IMR-90 (cell line): ENCODE results near the gene PNPLA2. TPM values are rescaled to one million over a fixed set of nuclear protein-coding genes. Genes with fewer than 3 reads are reported as not detected.

Experiments
- ATAC-seq: fragments of 200-7000 bp; cut with Tn5 transposase; 2 replicates; pipeline ENCODE4 v1.9.1; 2020; ENCODE audit warnings: low read depth, mild to moderate bottlenecking, moderate library complexity
- BruUV-seq: library from RNA; stranded (reverse); fragments of 400-500 nt; replicated peaks from 2 replicates; lab custom pipeline; 2021; lab: Mats Ljungman, UMichigan
- CTCF ChIA-PET: fragments of 300-600 bp; formaldehyde crosslinking; extraction: SDS; loops from one replicate; lab custom pipeline; 2021; ENCODE audit warnings: antibody characterized with exemption; lab: Yijun Ruan, JAX
- POLR2A ChIA-PET: fragments of 300-600 bp; sonication (Branson Sonifier 250); formaldehyde crosslinking; loops from one replicate; lab custom pipeline; 2022; ENCODE audit warnings: antibody characterized with exemption; ENCODE audit not compliant: unreplicated experiment; lab: Charles Lee
- DNase-seq: peaks from one replicate; pipeline ENCODE4 v3.0.0; 2013
- H2AFZ ChIP-seq: replicated peaks from 2 replicates; pipeline ENCODE3; 2013; ENCODE audit warnings: low read length, mild to moderate bottlenecking; ENCODE audit not compliant: poor library complexity
- H2AK5ac ChIP-seq: 2 replicates; pipeline ENCODE4 v1.6.1; 2013; ENCODE audit warnings: low read depth, low read length, inconsistent platforms
- H2AK9ac ChIP-seq: replicated peaks from 2 replicates; pipeline ENCODE3; 2013; ENCODE audit warnings: mild to moderate bottlenecking, low read depth, low read length, moderate library complexity; ENCODE audit not compliant: poor library complexity
- H2BK120ac ChIP-seq: 2 replicates; pipeline ENCODE4 v1.6.1; 2013; ENCODE audit warnings: low read depth, low read length, inconsistent platforms
- H2BK15ac ChIP-seq: 3 replicates; pipeline ENCODE4 v1.6.1; 2013; ENCODE audit warnings: low read depth, low read length, inconsistent platforms
- H2BK20ac ChIP-seq: 2 replicates; pipeline ENCODE4 v1.6.1; 2013; ENCODE audit warnings: low read depth, mild to moderate bottlenecking, inconsistent platforms, low read length, moderate library complexity
- H2BK5ac ChIP-seq: 2 replicates; pipeline ENCODE4 v1.6.1; 2013; ENCODE audit warnings: mild to moderate bottlenecking, low read depth, low read length, inconsistent platforms; ENCODE audit not compliant: poor library complexity, severe bottlenecking
- H3K14ac ChIP-seq: replicated peaks from 2 replicates; pipeline ENCODE4 v1.6.1; 2013; ENCODE audit warnings: low read depth, low read length, inconsistent platforms
- H3K18ac ChIP-seq: 2 replicates; pipeline ENCODE4 v1.6.1; 2013; ENCODE audit warnings: low read depth, low read length, control low read depth
- H3K23ac ChIP-seq: 2 replicates; pipeline ENCODE4 v1.6.1; 2013; ENCODE audit warnings: low read depth, low read length, inconsistent platforms
- H3K27ac ChIP-seq: 2 replicates; pipeline ENCODE4 v1.5.1; 2013; ENCODE audit warnings: mild to moderate bottlenecking, control low read depth, low read length; ENCODE audit not compliant: insufficient read depth
- H3K27me3 ChIP-seq: 2 replicates; pipeline ENCODE4 v1.6.1; 2013; ENCODE audit warnings: low read length; ENCODE audit not compliant: control insufficient read depth, insufficient read depth
- H3K36me3 ChIP-seq: 2 replicates; pipeline ENCODE4 v1.6.1; 2013; ENCODE audit warnings: low read length, mixed read lengths; ENCODE audit not compliant: control insufficient read depth, insufficient read depth
- H3K4ac ChIP-seq: 2 replicates; pipeline ENCODE4 v1.6.1; 2013; ENCODE audit warnings: low read depth, low read length, inconsistent platforms
- H3K4me1 ChIP-seq: 2 replicates; pipeline ENCODE4 v1.6.1; 2013; ENCODE audit warnings: low read length, mixed read lengths; ENCODE audit not compliant: control insufficient read depth, insufficient read depth
- H3K4me2 ChIP-seq: 2 replicates; pipeline ENCODE4 v1.6.1; 2013; ENCODE audit warnings: low read depth, mild to moderate bottlenecking, control low read depth, low read length, moderate library complexity
- H3K4me3 ChIP-seq: 2 replicates; pipeline ENCODE4 v1.5.1; 2013; ENCODE audit warnings: low read depth, mild to moderate bottlenecking, control low read depth, low read length, moderate library complexity; ENCODE audit not compliant: insufficient read depth
- H3K56ac ChIP-seq: 2 replicates; pipeline ENCODE4 v1.6.1; 2013; ENCODE audit warnings: low read length, inconsistent platforms; ENCODE audit not compliant: insufficient read depth; ENCODE audit errors: extremely low read depth
- H3K79me1 ChIP-seq, 2 experiments: 2 replicates each; pipeline ENCODE4 v1.6.1; 2013; ENCODE audit warnings: low read length in 2 of 2, inconsistent platforms in 1 of 2, low read depth in 1 of 2
- H3K9ac ChIP-seq: 2 replicates; pipeline ENCODE4 v1.6.1; 2013; ENCODE audit warnings: low read depth, low read length, control low read depth
- H3K9me1 ChIP-seq: 2 replicates; pipeline ENCODE4 v1.6.1; 2013; ENCODE audit warnings: low read length, inconsistent platforms; ENCODE audit not compliant: insufficient read depth
- H3K9me3 ChIP-seq: 2 replicates; pipeline ENCODE4 v1.6.1; 2013; ENCODE audit warnings: low read length; ENCODE audit not compliant: control insufficient read depth, insufficient read depth
- H4K20me1 ChIP-seq: 2 replicates; pipeline ENCODE4 v1.6.1; 2013; ENCODE audit warnings: low read length, inconsistent platforms; ENCODE audit not compliant: insufficient read depth
- H4K5ac ChIP-seq: 2 replicates; pipeline ENCODE4 v1.6.1; 2013; ENCODE audit warnings: mild to moderate bottlenecking, low read depth, low read length, control low read depth
- H4K8ac ChIP-seq, 2 experiments: 2 replicates each; pipeline ENCODE4 v1.6.1; 2013; ENCODE audit warnings: low read depth in 2 of 2, low read length in 2 of 2, control low read depth in 1 of 2, inconsistent platforms in 1 of 2
- H4K91ac ChIP-seq: 2 replicates; pipeline ENCODE4 v1.6.1; 2013; ENCODE audit warnings: low read depth, low read length, inconsistent platforms; ENCODE audit not compliant: insufficient read depth
- BHLHE40 ChIP-seq: fragments of 150-350 bp; IDR thresholded peaks from 2 replicates; pipeline ENCODE4 v1.6.1; 2016; ENCODE audit warnings: mild to moderate bottlenecking, low read depth, low read length
- CEBPB ChIP-seq: IDR thresholded peaks from 2 replicates; pipeline ENCODE4 v1.6.1; 2012; ENCODE audit warnings: low read depth, low read length, improper control_type of control experiment
- CHD1 ChIP-seq: IDR thresholded peaks from 2 replicates; pipeline ENCODE4 v1.6.1; 2012; ENCODE audit warnings: low read depth, low read length, improper control_type of control experiment
- FOS ChIP-seq: fragments of 150-350 bp; IDR thresholded peaks from 2 replicates; pipeline ENCODE4 v1.6.1; 2016; ENCODE audit warnings: low read depth, low read length
- MAFK ChIP-seq: IDR thresholded peaks from 2 replicates; pipeline ENCODE4 v1.6.1; 2012; ENCODE audit warnings: low read depth, low read length, improper control_type of control experiment
- MAZ ChIP-seq: IDR thresholded peaks from 2 replicates; pipeline ENCODE4 v1.6.1; 2012; ENCODE audit warnings: low read depth, mild to moderate bottlenecking, low read length, improper control_type of control experiment, moderate library complexity, borderline replicate concordance
- MXI1 ChIP-seq: IDR thresholded peaks from 2 replicates; pipeline ENCODE4 v1.6.1; 2012; ENCODE audit warnings: low read depth, mild to moderate bottlenecking, low read length, moderate library complexity, borderline replicate concordance
- NFE2L2 ChIP-seq: fragments of 150-350 bp; IDR thresholded peaks from 2 replicates; pipeline ENCODE4 v1.6.1; 2016; ENCODE audit warnings: low read depth, mild to moderate bottlenecking, low read length
- POLR2A ChIP-seq: IDR thresholded peaks from 2 replicates; pipeline ENCODE4 v1.6.1; 2012; ENCODE audit warnings: mild to moderate bottlenecking, low read depth, low read length
- RCOR1 ChIP-seq: IDR thresholded peaks from 2 replicates; pipeline ENCODE4 v1.6.1; 2012; ENCODE audit warnings: mild to moderate bottlenecking, low read length, improper control_type of control experiment; ENCODE audit not compliant: insufficient replicate concordance
- RFX5 ChIP-seq: IDR thresholded peaks from 2 replicates; pipeline ENCODE4 v1.8.0; 2012; ENCODE audit warnings: low read depth, mild to moderate bottlenecking, low read length, moderate library complexity
- SMC3 ChIP-seq: fragments of 150-350 bp; IDR thresholded peaks from 2 replicates; pipeline ENCODE4 v1.6.1; 2016; ENCODE audit warnings: low read depth, mild to moderate bottlenecking, antibody characterized with exemption, low read length, moderate library complexity
- WGBS, 2 experiments: methylation state at CpG; one replicate each; pipeline versions ENCODE4 v1.1.5 to v1.1.7; 2013; ENCODE audit warnings: missing lambda C conversion rate in 2 of 2; ENCODE audit not compliant: insufficient read length in 1 of 2; ENCODE audit errors: extremely low coverage in 2 of 2; 5-methylcytosine and 5-hydroxymethylcytosine counted together
- dilution Hi-C: fragments of 300-500 bp; cut with HindIII; formaldehyde crosslinking; loops from one replicate; pipeline ENCODE4 v1.14.3; 2018; ENCODE audit warnings: low sequenced_read_pairs; ENCODE audit not compliant: unreplicated experiment
- in situ Hi-C: fragments of 300-500 bp; cut with MboI; formaldehyde crosslinking; loops from 3 replicates; pipeline ENCODE4 v1.14.3; 2019; ENCODE audit warnings: low sequenced_read_pairs, inconsistent platforms, mixed read lengths
- intact Hi-C: fragments of 100-400 bp; cut with micrococcal nuclease; formaldehyde crosslinking; loops from 2 replicates; pipeline ENCODE4 v1.10.0; 2022
- polyA plus RNA-seq, 3 experiments: library from polyadenylated mRNA; depleted of rRNA; stranded (reverse); fragments of >200 nt; gene quantifications; 2 replicates each; pipeline ENCODE4 v1.2.3, GENCODE V29; 2012; ENCODE audit warnings: low replicate concordance in 1 of 3
- total RNA-seq: library from RNA; depleted of rRNA; stranded (reverse); fragments of >200 nt; gene quantifications from 2 replicates; pipeline ENCODE4 v1.2.3, GENCODE V29; 2012
- TF ChIP-seq, protein P1 (sequence below): conservative IDR thresholded peaks from 2 replicates; pipeline ENCODE4 v1.5.1; 2012; ENCODE audit warnings: mild to moderate bottlenecking, low read depth, low read length, improper control_type of control experiment
- TF ChIP-seq, protein P2 (sequence below): fragments of 150-350 bp; IDR thresholded peaks from 2 replicates; pipeline ENCODE4 v1.6.1; 2016; ENCODE audit warnings: low read depth, mild to moderate bottlenecking, low read length, moderate library complexity, borderline replicate concordance

Gene PNPLA2
- total and polyA plus RNA-seq, 2 of the 4 experiments (the other 2 are of a cell fraction) = 7.0 to 94.3 TPM

DNA sequence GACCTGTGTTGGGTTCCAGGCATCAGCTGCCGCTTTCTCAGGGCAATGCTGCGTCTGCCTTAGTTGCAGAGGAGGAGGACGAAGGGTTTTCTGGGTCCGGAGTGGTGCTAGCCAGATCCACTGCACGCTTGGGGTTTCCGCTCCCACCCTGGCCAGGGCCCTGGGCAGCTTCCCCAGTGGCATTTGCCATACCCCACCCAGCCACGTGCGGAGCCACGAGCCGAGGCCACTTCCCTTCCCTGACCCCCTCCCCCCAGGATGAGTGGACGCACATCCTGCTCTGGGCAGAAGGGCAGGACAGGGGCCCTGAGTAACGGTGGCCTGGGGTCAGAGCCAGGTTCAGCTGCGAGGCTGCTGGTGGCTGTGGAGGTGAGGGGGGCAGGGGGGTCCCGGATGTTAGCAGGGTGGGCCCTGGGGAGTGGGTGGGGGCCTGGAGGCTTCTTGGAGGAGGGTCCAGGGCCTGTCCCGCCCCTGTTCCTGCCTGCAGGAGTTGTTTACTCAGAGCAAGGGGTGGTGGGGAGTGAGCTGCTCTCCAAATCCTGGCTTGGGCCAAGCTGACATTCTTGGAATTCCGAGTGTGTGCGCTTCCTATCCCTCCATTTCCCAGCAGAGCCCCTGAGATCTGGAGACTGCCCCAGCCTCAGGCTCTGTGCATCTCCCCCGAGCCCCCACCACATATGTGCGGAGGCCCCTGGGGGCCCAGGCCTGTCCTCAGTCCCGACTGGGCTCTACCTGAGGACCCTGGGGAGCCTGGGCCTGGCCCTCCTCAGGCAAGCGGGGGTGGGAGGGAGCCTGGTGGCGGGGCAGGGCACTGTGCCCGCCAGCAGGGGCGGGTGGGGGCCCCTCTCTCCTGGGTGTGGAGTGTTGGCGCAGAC, 25.3 kb downstream of the PNPLA2 start:
- POLR2A ChIA-PET = interaction anchor here (0.6 to 1.6 kb wide), 4 partner anchors 9 to 84 kb away, joined by 3 to 12 read pairs (median 4); partner anchors contain the start of gene CEND1
- Histone ChIP-seq H4K8ac (peak overlapping the region; percentile 77 to 91), H3K14ac (peak overlapping the region; percentile 99), H2AK5ac (peak overlapping the region; percentile 100), H3K9me1 (peaks cover 19% of the 10 kb centered on the region), H3K9me3 (no peaks in the 10 kb centered on the region), H3K4me3 (peak overlapping the region; percentile 98), H3K4me2 (peak overlapping the region; percentile 92), H3K27me3 (no peaks in the 10 kb centered on the region), H2AFZ (peak overlapping the region; percentile 79), H2BK5ac (peak overlapping the region; percentile 100), H3K36me3 (peaks cover 23% of the 10 kb centered on the region), H2AK9ac (peak overlapping the region; percentile 100), H3K18ac (peak overlapping the region; percentile 90), H4K91ac (peak overlapping the region; percentile 96), H3K23ac (peak overlapping the region; percentile 80), H3K79me1 (peaks cover 27 to 72% of the 10 kb centered on the region in 2 experiments; a peak in 3 of 4 replicates), H2BK15ac (peak overlapping the region; percentile 35; the same call in 2 of the 3 replicates), H2BK20ac (peak overlapping the region; percentile 60; the same call in 1 of the 2 replicates), H3K56ac (peak overlapping the region; percentile 92), H3K9ac (peak overlapping the region; percentile 80), H3K27ac (peak overlapping the region; percentile 98), H2BK120ac (peak overlapping the region; percentile 95), H3K4ac (peak overlapping the region; percentile 96), H4K20me1 (peaks cover 48% of the 10 kb centered on the region), H3K4me1 (peaks cover 38% of the 10 kb centered on the region), H4K5ac (peak overlapping the region; percentile 85)
- DNase-seq (peak; percentile 90), ATAC-seq (peak; percentile 54)
- dilution Hi-C loops = no loop called here
- intact Hi-C loops = loop anchor here (10.0 kb wide), 1 partner anchor 211 kb away; no protein-coding TSS in a partner anchor
- CTCF ChIA-PET = no interaction called here
- WGBS, 2 experiments = 0% methylated on average over 8 of the region's 25 CpGs; no CpG with 5 or more reads in 1 of the 2 experiments
- no TSS peak for BruUV-seq
- in situ Hi-C loops = no loop called here
- TF ChIP-seq BHLHE40 (peak; percentile 91), FOS (peak; percentile 40; the same call in 1 of the 2 replicates), RFX5 (no peak), MAFK (no peak), MXI1 (peak; percentile 88), RCOR1 (no peak), MAZ (peak; percentile 67; the same call in 1 of the 2 replicates), CEBPB (no peak), CHD1 (no peak), SMC3 (no peak), POLR2A (peak; percentile 71), NFE2L2 (no peak)
- TF ChIP-seq, protein P1, sequence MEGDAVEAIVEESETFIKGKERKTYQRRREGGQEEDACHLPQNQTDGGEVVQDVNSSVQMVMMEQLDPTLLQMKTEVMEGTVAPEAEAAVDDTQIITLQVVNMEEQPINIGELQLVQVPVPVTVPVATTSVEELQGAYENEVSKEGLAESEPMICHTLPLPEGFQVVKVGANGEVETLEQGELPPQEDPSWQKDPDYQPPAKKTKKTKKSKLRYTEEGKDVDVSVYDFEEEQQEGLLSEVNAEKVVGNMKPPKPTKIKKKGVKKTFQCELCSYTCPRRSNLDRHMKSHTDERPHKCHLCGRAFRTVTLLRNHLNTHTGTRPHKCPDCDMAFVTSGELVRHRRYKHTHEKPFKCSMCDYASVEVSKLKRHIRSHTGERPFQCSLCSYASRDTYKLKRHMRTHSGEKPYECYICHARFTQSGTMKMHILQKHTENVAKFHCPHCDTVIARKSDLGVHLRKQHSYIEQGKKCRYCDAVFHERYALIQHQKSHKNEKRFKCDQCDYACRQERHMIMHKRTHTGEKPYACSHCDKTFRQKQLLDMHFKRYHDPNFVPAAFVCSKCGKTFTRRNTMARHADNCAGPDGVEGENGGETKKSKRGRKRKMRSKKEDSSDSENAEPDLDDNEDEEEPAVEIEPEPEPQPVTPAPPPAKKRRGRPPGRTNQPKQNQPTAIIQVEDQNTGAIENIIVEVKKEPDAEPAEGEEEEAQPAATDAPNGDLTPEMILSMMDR = no peak
- TF ChIP-seq, protein P2, sequence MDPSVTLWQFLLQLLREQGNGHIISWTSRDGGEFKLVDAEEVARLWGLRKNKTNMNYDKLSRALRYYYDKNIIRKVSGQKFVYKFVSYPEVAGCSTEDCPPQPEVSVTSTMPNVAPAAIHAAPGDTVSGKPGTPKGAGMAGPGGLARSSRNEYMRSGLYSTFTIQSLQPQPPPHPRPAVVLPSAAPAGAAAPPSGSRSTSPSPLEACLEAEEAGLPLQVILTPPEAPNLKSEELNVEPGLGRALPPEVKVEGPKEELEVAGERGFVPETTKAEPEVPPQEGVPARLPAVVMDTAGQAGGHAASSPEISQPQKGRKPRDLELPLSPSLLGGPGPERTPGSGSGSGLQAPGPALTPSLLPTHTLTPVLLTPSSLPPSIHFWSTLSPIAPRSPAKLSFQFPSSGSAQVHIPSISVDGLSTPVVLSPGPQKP = no peak
